ENCODE measurements around the gene RNF220. TPM values are rescaled to one million over a fixed set of nuclear protein-coding genes. Genes with fewer than 3 reads are reported as not detected.

RNF220 gene
- total RNA-seq, 1 experiment from 2014 or later: 66.6 TPM

DNA sequence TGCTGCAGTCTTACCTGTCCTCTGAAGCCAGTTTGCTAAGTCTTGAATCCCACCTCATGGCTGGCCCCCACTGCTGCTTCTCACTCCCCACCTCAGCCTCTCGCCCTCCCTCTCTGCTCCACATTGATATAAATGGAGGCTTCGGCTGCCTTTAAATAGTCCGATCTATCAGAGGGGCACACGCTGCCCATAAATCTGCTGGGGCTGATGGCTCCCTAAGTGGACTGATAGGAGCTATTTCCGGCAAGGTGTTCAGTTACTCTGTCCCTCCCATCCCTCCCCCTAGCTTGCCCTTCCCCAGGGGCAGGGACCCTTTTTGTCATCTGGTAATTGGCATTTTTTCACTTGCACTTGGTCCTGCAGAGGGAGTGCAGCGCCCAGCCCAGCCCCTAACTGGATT lies 160.8 kb downstream of the RNF220 start:
- Histone ChIP-seq H3K4me1 (ENCODE audit: insufficient read depth, low read length) (peaks cover 12% of the 10 kb centered on the region), H3K36me3 (ENCODE audit: low read depth, low read length) (no peaks in the 10 kb centered on the region), H3K27ac (ENCODE audit: low read length) (no peak overlapping the region), H3K9me3 (ENCODE audit: low read length) (no peaks in the 10 kb centered on the region), H3K9ac (ENCODE audit: low read length) (no peak overlapping the region), H3K9me2 (replicated peaks; ENCODE audit: low read length) (no peaks in the 10 kb centered on the region), H3F3A (ENCODE audit: low read length, unreplicated experiment) (no peaks in the 10 kb centered on the region), H3K4me2 (ENCODE audit: low read length) (no peak overlapping the region), H3K79me2 (ENCODE audit: low read length) (no peaks in the 10 kb centered on the region), H3K4me3 (ENCODE audit: low read length) (no peak overlapping the region), H3K27me3 (ENCODE audit: low read length) (no peaks in the 10 kb centered on the region), H2AFZ (ENCODE audit: low read length) (no peak overlapping the region), H4K20me1 (ENCODE audit: low read length) (no peaks in the 10 kb centered on the region)
- POLR2A ChIA-PET (ENCODE audit: unreplicated experiment): no interaction called here
- no TSS peak for BruUV-seq (replicated peaks)
- CTCF ChIA-PET: no interaction called here
- intact Hi-C loops (cut with micrococcal nuclease): no loop called here
- TF ChIP-seq EZH2phosphoT487 (IDR thresholded peaks at IDR 0.05; ENCODE audit: borderline replicate concordance, low read length) (no peak), EZH2 (IDR thresholded peaks at IDR 0.05; ENCODE audit: low read length, unreplicated experiment) (no peak)
- TF ChIP-seq, protein P1, sequence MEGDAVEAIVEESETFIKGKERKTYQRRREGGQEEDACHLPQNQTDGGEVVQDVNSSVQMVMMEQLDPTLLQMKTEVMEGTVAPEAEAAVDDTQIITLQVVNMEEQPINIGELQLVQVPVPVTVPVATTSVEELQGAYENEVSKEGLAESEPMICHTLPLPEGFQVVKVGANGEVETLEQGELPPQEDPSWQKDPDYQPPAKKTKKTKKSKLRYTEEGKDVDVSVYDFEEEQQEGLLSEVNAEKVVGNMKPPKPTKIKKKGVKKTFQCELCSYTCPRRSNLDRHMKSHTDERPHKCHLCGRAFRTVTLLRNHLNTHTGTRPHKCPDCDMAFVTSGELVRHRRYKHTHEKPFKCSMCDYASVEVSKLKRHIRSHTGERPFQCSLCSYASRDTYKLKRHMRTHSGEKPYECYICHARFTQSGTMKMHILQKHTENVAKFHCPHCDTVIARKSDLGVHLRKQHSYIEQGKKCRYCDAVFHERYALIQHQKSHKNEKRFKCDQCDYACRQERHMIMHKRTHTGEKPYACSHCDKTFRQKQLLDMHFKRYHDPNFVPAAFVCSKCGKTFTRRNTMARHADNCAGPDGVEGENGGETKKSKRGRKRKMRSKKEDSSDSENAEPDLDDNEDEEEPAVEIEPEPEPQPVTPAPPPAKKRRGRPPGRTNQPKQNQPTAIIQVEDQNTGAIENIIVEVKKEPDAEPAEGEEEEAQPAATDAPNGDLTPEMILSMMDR (conservative IDR thresholded peaks at IDR 0.05; ENCODE audit: low read depth, low read length): no peak
- DNase-seq: no peak
- no peak for ATAC-seq

GRCh38 chr1:44566281-44567046 lies 161.4 kb downstream of the RNF220 start:
- CTCF ChIA-PET: interaction anchor here (1.1 kb wide), 1 partner anchor 28 kb away, joined by 4 read pairs; no protein-coding TSS in a partner anchor

More at GRCh38 chr1:44566281-44567046, 161.4 kb downstream of the RNF220 start:
- Histone ChIP-seq H3K4me1 (ENCODE audit: insufficient read depth, low read length) (peaks cover 12% of the 10 kb centered on the region), H3K27me3 (ENCODE audit: low read length) (no peaks in the 10 kb centered on the region), H3K4me3 (ENCODE audit: low read length) (no peak overlapping the region), H3K9ac (ENCODE audit: low read length) (no peak overlapping the region), H3F3A (ENCODE audit: low read length, unreplicated experiment) (no peaks in the 10 kb centered on the region), H3K9me3 (ENCODE audit: low read length) (no peaks in the 10 kb centered on the region), H2AFZ (ENCODE audit: low read length) (no peak overlapping the region), H4K20me1 (ENCODE audit: low read length) (no peaks in the 10 kb centered on the region), H3K9me2 (replicated peaks; ENCODE audit: low read length) (no peaks in the 10 kb centered on the region), H3K79me2 (ENCODE audit: low read length) (no peaks in the 10 kb centered on the region), H3K27ac (ENCODE audit: low read length) (no peak overlapping the region), H3K36me3 (ENCODE audit: low read depth, low read length) (no peaks in the 10 kb centered on the region), H3K4me2 (ENCODE audit: low read length) (no peak overlapping the region)
- TF ChIP-seq EZH2phosphoT487 (IDR thresholded peaks at IDR 0.05; ENCODE audit: borderline replicate concordance, low read length) (no peak), EZH2 (IDR thresholded peaks at IDR 0.05; ENCODE audit: low read length, unreplicated experiment) (no peak)
- TF ChIP-seq, protein P1 (conservative IDR thresholded peaks at IDR 0.05; ENCODE audit: low read depth, low read length): no peak
- ATAC-seq (no peak), DNase-seq (no peak)
- BruUV-seq (replicated peaks): no TSS peak
- POLR2A ChIA-PET (ENCODE audit: unreplicated experiment): no interaction called here
- intact Hi-C loops (cut with micrococcal nuclease): no loop called here
